Activated gamma-delta T cell treated with Interleukin-2 at 50 U/mL for 16 hours (primary cell): ENCODE measurements around the gene TCF7L1.

ENCODE experiments used
- DNase-seq: peaks from one replicate; pipeline ENCODE4 v3.0.0-alpha.2; 2020

The TCF7L1 gene

GRCh38 chr2:85257359-85257969 is 124.3 kb downstream of the TCF7L1 start:
- DNase-seq, result no peak

DNA sequence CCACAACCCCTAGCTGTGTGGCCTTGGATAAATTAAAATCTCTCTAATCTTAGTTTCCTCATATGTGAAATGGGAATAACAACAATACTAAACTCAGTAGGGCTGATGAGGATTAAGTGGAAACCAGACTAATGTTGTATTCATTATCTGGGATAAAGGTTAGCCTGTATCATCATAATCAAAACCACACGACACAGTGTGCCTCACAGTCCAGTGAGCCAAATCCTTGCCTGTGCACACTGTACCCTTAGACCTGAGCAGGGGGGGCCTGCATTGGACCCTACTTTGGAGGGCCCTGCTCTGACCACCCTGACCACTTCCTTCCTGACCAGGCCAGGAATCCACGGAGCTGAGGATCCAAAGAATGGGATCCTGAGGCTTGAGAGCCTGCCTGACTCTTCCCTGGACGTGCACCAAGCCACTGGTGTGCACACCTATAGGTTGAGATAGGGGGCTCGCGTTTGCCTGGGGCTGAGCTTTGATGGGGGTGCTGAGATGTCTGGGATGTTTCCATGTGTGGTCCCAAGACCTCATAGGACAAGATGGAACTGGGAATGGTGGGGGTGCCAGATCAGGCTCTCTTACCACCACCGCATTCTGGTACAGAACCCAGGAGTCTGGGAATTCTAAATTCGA is 124.9 kb downstream of the TCF7L1 start:
- DNase-seq, result no peak

- no peak for DNase-seq
Observed at GRCh38 chr2:85259101-85259590, 126.0 kb downstream of the TCF7L1 start.

GRCh38 chr2:85259879-85260278 is 126.7 kb downstream of the TCF7L1 start:
- no peak for DNase-seq

GRCh38 chr2:85263591-85263990 is 130.4 kb downstream of the TCF7L1 start:
- DNase-seq, result no peak

- no peak for DNase-seq
Observed at GRCh38 chr2:85264471-85264870, 131.3 kb downstream of the TCF7L1 start.

- DNase-seq, result no peak
Observed at GRCh38 chr2:85265304-85265703, 132.1 kb downstream of the TCF7L1 start.

GRCh38 chr2:85266146-85267041 is 133.2 kb downstream of the TCF7L1 start:
- DNase-seq, result peak; percentile 69

DNA sequence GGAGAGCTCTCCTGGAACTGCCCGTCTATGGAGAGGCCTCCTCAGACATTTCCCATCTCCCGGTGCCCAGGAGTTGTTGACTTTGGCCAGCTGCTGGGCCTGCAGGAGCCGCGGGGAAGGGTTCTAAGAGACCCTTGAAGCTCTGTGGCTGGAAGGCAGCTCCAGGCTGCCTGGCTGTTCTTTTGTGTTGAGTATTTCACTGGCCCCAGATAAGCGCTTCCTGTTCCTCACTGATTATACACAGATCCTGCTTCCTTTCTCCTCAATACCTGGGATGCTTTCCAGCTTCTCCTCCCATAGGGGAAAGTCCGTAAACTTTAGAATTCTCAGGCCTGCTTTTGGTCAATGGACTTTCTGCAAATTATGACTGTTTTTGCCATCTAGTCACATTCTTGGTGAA is 136.8 kb downstream of the TCF7L1 start:
- DNase-seq, result no peak

DNA sequence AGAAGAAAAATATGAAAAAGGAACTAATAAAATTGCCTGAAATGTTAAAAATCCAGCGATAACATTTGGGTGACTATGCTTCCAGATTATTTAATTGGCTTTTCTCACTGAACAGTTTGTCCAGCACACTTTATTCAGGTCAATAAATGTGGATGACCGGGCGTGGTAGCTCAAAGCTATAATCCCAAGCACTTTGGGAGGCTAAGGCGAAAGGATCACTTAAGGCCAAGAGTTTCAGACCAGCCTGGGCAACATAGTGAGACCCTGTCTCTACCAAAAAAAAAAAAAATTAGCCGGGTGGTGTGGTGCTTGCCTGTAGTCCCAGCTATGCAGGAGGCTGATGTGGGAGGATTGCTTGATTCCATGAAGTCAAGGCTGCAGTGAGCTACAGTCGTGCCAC is 139.2 kb downstream of the TCF7L1 start:
- DNase-seq, result no peak

DNA sequence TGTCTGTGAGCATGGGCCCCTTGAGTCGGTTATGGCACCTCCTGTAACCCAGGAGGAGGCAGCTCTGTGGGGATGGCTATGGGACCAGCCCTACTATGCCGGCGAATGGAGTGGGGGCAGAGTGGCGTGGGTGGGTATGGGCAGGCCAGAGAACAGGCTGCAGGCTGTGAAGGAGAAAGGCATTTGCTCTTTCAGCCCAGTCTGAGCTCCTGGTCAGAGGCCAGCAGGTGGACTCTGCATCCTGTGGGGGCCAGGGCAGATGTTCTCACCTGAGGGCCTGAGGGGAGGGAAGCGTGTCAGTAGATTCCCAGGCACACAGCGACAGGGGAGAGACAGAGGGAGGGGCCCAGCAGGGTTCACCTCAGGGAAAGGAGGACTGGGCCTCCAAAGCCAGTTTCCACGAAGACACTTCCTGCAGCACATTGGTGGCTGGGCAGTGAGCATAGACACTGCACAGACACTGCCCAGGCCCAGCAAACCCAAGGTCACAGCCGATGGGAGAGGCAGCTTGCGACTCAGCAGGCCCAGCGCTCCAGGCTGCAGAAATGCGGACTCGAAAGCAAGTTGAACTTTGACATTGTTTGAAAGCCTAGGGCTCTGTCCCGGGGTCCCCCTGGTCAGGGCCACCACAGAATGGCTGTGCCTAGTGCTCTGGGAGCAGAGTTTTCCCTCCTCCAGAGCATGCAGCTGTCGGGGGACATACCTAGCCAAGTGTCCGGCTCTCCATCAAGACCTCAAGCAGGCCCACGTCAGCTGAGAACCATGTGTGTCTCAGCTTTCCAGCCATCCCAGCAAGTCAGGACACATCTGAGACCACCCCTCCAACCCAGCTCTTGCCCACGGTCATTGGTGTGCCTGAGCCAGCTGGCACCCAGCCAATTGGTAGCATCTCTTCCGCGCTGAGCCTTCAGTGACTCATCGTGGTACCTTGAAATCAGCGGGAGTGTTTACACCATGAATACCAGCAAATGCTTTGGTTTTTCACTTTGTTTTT is 140.8 kb downstream of the TCF7L1 start:
- DNase-seq, result no peak

GRCh38 chr2:85275984-85276540 is 142.9 kb downstream of the TCF7L1 start:
- no peak for DNase-seq

DNA sequence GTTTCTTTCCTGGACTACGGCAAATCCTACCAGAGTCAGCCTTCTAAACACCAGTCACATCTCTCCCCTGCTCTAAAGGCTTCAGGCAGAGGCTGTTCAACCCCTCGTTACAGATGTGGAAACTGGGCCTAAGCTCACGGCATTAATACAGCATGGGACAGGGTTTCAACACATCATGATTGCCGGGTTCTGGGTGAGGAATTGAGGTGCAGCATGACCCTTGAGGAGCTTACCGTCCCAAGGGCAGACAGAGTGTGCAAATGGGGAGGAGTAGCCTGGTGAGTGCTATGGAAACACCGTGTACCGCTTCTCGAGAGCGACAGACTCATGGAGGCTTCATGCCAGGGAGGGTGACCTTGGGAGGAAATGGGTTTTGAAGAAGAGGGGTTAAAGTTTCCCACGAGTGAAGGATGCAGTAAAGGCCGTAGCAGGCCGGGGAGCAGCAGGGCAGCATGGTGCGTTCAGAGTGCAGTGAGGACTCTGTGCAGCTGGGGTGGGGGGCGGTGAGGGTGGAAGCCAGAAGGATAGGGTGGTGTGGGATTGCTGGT is 143.5 kb downstream of the TCF7L1 start:
- no peak for DNase-seq

DNA sequence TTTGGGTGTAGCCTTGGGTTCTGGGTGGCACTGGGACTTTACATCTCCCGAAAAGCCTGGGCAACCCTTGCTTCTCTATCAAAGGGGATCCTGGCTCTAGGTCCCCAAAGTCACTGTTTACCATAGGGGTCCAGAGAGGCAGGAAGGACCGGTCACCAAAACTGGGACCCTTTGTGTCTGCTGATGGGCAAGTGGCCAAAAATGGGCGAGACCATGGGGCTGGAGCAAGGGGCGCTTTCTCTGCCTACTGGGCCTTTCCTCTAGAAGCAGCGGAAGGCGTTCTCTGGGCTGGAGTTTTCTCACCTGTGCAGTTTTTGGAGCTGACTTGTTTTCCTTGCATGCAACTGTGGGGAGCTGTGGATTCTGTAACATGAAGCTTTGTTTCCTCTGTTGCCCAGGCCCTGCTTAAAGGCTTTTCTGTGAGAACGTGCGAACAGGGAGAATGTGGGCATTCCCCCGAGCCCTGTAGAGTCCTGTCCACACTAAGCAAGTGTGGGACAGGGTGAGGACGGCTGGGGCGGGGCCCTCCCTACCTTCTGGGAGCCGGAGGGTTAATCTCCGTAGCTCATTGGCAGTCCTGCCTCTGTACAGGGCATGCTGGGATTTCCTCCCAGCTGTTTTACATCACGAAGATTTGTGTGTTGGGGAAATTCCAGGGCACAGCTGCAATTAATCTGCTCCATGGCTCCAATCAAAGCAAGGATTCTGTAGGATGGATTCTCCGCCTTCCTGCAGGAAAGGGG is 144.4 kb downstream of the TCF7L1 start:
- DNase-seq, result no peak

DNA sequence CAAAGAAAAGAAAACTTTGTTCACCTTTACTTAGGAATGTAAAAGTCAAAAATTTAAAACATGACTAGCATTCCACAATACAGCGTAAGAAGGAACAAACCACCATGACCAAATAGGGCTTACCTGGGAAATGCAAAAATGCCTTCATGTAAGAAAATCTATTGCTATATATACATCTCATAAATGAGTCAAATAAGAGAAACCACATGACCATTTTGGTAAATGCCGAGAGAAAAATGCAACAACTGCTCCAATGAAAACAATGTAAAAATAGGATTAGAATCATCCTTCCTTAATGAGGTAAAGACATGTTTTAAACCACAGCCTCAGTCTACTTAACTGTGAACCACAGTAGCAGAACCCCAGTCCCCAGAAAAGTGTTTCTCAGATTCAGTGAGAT is 145.2 kb downstream of the TCF7L1 start:
- no peak for DNase-seq

GRCh38 chr2:85281553-85281952 is 148.4 kb downstream of the TCF7L1 start:
- no peak for DNase-seq

DNA sequence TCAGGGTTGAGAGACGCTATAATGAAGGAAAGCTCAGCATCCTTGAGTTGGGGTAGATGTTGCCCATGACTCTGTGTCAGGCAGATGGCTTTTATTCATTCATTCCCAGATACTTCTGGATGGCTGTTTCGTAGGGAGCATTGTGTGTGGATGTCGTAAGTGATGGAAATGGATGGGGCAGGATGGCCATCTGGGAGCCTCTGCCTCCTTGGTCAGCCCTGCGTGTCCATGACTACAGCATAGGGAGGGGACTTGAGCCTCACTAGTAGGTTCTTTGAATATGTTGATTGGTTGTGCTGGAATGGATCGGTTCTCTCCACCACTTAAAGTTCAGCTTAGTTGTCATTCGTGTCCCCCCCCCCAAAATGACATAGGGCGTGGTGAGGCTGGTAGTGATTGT is 149.7 kb downstream of the TCF7L1 start:
- DNase-seq, result no peak

DNA sequence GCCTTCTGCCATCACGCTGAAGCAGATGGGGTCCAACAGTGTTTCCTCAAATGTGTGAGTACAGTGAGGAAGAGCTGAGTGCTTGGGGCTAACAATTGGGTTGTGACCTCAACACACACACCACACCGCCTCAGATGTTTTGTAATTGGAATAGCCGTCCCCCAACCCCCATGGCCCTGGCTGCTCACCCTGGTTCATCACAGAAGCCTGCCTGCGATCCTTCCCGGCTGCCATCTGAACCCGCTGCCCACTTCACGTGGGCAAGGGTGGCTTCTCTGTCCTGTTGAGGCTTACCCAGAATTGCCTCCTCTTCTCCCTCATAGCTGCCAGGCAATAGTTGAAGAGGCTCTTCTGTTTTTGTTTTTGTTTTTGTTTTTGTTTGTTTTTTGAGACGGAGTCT is 150.4 kb downstream of the TCF7L1 start:
- DNase-seq, result no peak

- no peak for DNase-seq
Observed at GRCh38 chr2:85286918-85287317, 153.7 kb downstream of the TCF7L1 start.

DNA sequence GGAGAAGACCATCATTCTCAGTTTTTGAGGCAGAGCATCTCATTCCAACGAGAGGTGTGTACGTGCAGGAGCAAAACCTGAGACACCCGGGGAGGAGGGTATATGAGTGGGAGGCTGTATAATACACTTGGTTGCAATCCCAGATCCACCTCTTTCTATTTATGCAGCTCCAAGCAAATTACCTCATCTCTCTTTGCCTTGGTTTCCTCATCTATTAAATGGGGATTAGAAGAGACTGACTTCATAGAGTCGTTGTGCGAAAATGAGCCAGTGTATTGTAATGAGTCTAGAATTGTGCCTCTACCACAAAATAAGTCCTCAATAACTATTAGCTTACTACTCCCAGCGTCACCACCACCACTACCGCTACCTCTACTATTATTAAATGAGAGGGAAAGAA is 154.5 kb downstream of the TCF7L1 start:
- no peak for DNase-seq

DNA sequence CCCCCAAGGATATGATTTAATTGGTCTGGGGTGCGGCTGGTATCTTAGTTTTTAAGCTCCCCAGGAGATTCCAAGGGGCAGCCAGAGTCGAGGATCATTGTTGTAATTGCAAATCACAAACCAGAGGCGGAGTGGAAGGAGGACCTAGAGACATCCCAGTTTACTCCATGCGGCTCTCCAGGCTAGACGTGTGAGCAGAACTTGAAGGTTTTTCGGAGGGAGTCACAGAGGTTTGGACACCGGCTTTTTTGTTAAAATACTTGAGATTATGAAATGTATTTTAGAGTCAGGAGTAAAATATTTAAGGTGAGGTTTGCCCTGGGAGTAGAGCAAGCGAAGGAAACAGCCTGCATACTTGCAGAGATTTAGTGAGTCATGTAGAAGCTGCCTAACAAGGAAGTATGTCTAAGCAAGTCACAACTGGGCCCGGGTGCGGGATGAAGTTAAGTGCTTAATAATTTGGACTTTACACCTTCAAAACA is 155.1 kb downstream of the TCF7L1 start:
- DNase-seq, result no peak
